Fibroblast of pulmonary artery (primary cell): ENCODE measurements around the gene PNPLA7.
"Not testable (repeated sequence)": the region's sequence is repeated elsewhere in the genome, so short reads cannot be mapped to it uniquely, and the experiment has no call there.

Experiments
- DNase-seq: peaks from one replicate; pipeline ENCODE4 v3.0.0-alpha.2; 2010; ENCODE audit warnings: low read depth
- H3K4me3 ChIP-seq: replicated peaks from 2 replicates; pipeline ENCODE4 v1.5.1; 2011; ENCODE audit warnings: low read depth, mild to moderate bottlenecking, control low read depth, low read length, moderate library complexity
- TF ChIP-seq, protein P1 (sequence below): IDR thresholded peaks from 2 replicates; pipeline ENCODE4 v1.5.1; 2011; ENCODE audit warnings: mild to moderate bottlenecking, control low read depth, low read length, inconsistent platforms; ENCODE audit errors: missing control alignments

PNPLA7 gene

DNA sequence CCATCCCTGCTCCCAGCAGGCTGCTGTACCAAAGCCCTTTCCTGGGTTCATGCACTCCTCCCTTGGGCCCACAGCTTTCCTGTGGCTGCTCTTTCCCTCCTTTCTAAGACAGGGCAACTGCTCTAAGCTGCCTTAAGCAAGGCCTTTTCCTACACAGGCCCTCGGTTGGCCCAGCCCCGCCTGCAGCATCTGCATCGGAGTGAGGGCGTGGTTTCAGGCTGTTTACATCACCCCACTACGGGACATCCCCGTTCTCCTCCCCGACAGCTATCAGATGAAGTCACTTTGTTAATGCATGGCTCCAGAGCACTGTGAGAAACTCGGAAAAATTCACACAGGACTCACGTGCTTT, 25.1 kb upstream of the PNPLA7 start:
- no peak for DNase-seq
- H3K4me3 ChIP-seq, result no peak overlapping the region
- TF ChIP-seq, protein P1, sequence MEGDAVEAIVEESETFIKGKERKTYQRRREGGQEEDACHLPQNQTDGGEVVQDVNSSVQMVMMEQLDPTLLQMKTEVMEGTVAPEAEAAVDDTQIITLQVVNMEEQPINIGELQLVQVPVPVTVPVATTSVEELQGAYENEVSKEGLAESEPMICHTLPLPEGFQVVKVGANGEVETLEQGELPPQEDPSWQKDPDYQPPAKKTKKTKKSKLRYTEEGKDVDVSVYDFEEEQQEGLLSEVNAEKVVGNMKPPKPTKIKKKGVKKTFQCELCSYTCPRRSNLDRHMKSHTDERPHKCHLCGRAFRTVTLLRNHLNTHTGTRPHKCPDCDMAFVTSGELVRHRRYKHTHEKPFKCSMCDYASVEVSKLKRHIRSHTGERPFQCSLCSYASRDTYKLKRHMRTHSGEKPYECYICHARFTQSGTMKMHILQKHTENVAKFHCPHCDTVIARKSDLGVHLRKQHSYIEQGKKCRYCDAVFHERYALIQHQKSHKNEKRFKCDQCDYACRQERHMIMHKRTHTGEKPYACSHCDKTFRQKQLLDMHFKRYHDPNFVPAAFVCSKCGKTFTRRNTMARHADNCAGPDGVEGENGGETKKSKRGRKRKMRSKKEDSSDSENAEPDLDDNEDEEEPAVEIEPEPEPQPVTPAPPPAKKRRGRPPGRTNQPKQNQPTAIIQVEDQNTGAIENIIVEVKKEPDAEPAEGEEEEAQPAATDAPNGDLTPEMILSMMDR, result no peak

DNA sequence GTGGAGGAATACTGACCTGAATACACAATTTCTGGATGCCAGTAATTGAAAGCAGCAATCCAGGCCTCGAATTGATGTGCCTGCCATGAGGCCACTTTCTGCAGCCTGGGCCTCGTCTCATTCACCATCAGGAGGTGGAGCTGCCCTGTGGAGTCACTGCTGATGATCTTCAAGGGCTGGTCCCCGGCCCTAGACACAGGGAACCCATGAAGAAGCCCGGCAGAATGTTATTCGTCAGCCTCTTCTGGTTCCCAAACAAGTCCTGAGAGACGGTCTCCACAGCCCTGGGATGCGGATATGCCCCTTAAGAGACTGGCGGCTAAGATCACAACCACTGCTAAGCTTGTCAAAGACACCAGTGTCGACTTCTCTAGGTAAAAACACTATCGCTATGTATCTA, 24.0 kb upstream of the PNPLA7 start:
- DNase-seq, result no peak
- TF ChIP-seq, protein P1, result no peak
- no peak overlapping the region for H3K4me3 ChIP-seq

DNA sequence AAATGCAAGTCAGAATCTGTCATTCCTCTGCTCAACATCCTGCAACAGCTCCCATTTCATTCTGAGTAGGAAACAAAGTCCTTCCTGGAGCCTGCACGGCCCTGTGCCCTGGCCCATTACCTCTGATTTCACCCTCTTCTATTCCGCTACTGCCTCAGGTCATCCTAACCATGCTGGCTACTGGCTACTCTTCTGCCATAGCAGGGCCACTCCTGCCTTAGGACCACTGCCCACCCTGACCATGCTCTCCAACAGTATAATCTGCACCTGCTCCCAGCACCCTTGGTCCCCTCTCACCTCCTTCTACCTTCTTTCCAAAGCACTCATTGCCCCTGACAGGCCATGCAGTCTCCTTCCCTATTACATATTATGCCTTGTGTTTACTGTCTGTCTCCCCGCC, 20.4 kb upstream of the PNPLA7 start:
- no peak for DNase-seq
- no peak overlapping the region for H3K4me3 ChIP-seq
- TF ChIP-seq, protein P1, result no peak

DNA sequence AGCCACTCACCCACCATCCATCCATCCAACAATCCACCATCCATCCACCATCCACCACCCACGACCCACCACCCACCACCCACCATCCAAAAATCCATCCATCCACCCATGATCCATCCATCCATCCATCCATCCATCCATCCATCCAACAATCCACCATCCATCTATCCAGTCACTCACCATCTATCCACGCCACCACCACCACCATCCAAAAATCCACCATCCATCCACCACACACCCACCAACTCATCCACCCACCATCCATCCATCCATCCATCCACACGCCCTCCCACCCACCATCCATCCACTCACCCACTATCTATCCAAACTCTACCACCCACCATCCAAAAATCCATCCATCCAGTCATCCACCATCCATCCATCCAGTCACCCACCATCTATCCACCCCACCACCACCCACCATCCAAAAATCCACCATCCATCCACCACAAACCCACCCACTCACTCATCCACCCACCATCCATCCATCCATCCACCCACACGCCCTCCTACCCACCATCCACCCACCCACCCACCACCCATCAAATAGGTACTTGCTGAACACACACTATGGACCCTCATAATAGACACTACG, 19.5 kb upstream of the PNPLA7 start:
- no peak for DNase-seq
- TF ChIP-seq, protein P1, result no peak
- no peak overlapping the region for H3K4me3 ChIP-seq

DNA sequence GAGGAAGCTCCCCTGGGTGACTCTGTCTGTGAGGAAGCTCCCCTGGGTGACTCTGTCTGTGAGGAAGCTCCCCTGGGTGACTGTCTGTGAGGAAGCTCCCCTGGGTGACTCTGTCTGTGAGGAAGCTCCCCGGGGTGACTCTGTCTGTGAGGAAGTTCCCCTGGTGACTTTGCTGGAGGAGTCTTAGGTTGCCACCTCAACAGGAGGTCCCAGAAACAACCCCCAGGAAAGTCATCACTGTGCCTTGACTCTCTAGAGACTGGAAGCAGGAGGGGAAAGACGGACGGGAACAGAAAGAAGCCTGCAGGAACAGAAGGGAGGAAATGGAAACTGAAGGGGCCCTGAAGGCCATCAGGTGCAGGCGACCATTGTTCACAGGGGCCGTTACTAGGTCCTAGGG, 18.2 kb upstream of the PNPLA7 start:
- not testable (repeated sequence) for H3K4me3 ChIP-seq, DNase-seq

DNA sequence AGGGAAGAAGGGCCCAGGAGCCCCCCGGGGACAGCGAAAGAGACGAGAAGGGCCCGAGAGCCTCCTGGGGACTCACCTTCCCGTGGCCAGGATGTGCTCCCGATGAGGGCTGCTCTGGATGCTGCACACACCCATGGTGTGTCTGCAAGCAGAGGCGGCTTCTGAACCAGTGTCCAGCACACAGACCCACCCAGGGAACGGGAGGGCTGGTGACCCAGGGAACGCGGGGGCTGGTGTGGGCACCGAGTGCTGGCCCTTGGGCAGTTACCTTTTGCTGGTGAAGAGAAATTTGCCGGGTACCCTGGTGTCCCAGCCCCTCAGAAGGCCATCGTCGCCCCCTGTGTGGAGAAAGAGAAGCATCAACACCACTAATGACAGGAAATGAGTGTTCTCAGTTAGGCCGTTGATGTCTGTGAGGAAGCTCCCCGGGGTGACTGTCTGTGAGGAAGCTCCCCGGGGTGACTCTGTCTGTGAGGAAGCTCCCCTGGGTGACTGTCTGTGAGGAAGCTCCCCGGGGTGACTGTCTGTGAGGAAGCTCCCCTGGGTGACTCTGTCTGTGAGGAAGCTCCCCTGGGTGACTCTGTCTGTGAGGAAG, 14.7 kb upstream of the PNPLA7 start:
- DNase-seq, result no peak
- H3K4me3 ChIP-seq, result no peak overlapping the region
- TF ChIP-seq, protein P1, result no peak

DNA sequence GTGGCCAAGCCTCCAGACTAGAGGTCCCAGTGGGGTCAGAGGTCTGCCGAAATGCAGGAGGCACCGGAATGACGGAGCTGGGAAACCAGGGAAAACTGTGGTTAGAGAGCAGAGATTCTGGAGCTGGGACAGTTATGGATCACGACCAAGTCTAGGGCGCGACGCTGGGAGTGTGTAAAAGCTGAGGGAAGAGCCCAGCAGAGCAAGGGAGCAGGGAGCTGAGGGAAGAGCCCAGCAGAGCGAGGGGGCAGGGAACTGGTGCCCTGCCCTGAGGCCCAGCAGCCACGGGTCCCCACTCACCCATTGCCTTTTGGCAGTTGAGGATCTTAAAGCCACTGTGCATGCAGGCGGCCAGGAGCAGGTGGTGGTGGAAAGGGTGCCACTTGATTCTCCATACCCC, 13.9 kb upstream of the PNPLA7 start:
- TF ChIP-seq, protein P1, result no peak
- no peak for DNase-seq
- no peak overlapping the region for H3K4me3 ChIP-seq
